GM12801 (cell line): ENCODE data around the gene ATL1.

Experiments
- CTCF ChIP-seq: IDR thresholded peaks from one replicate; pipeline ENCODE4 v1.5.1; 2011; ENCODE audit warnings: control low read depth; ENCODE audit not compliant: insufficient read length; ENCODE audit errors: extremely low read depth

ATL1 gene

GRCh38 chr14:50598765-50599164 is 38.8 kb downstream of the ATL1 start:
- no peak for TF ChIP-seq CTCF

GRCh38 chr14:50599700-50600444 is 39.9 kb downstream of the ATL1 start:
- TF ChIP-seq CTCF = no peak

GRCh38 chr14:50600849-50601248 is 40.9 kb downstream of the ATL1 start:
- TF ChIP-seq CTCF = no peak

GRCh38 chr14:50601394-50601793 is 41.4 kb downstream of the ATL1 start:
- no peak for TF ChIP-seq CTCF

- TF ChIP-seq CTCF = no peak
These were observed 42.1 kb downstream of the ATL1 start for GRCh38 chr14:50602035-50602434.

- TF ChIP-seq CTCF = no peak
These were observed 43.6 kb downstream of the ATL1 start for GRCh38 chr14:50603565-50603964.

- no peak for TF ChIP-seq CTCF
These were observed 45.8 kb downstream of the ATL1 start for GRCh38 chr14:50605766-50606165.
